Panc1 (cell line): ENCODE measurements around the gene PUDP.

ENCODE experiments used
- CTCF ChIP-seq: fragments of 450-650 bp; IDR thresholded peaks from 2 replicates; pipeline ENCODE4 v1.5.1; 2017; ENCODE audit warnings: mild to moderate bottlenecking
- POLR2AphosphoS5 ChIP-seq: IDR thresholded peaks from 2 replicates; pipeline ENCODE4 v1.6.1; 2012; ENCODE audit warnings: mild to moderate bottlenecking, low read depth, low read length, moderate library complexity
- REST ChIP-seq, 2 experiments: IDR thresholded peaks; 2 replicates each; pipeline ENCODE4 v1.6.1; 2011 to 2012; ENCODE audit warnings: low read depth in 2 of 2, control low read depth in 1 of 2, low read length in 1 of 2, mild to moderate bottlenecking in 1 of 2, moderate library complexity in 1 of 2; ENCODE audit not compliant: insufficient read depth in 1 of 2
- SIN3A ChIP-seq: IDR thresholded peaks from 2 replicates; pipeline ENCODE4 v1.6.1; 2012; ENCODE audit warnings: low read depth, mild to moderate bottlenecking, low read length, moderate library complexity, borderline replicate concordance; ENCODE audit not compliant: insufficient read depth

GRCh38 chrX:7072856-7073255 lies 75.1 kb downstream of the PUDP start:
- TF ChIP-seq CTCF (no peak), SIN3A (no peak), POLR2AphosphoS5 (no peak), REST (IDR thresholded peaks at IDR 0.05; ENCODE audit: insufficient read depth in 1 of 2, low read depth in 2 of 2, low read length in 1 of 2) (no peak)
